Retinal pigment epithelial cell (primary cell): ENCODE data around the gene MDM4.

Experiments used
- DNase-seq: peaks from one replicate; pipeline ENCODE4 v3.0.0-alpha.2; 2010; ENCODE audit warnings: low read depth
- H3K4me3 ChIP-seq: 2 replicates; pipeline ENCODE4 v1.5.1; 2011; ENCODE audit warnings: mild to moderate bottlenecking, low read length, control low read depth, moderate library complexity
- TF ChIP-seq, protein P1 (sequence below): conservative IDR thresholded peaks from 2 replicates; pipeline ENCODE4 v1.5.1; 2011; ENCODE audit warnings: low read depth, low read length, control low read depth, inconsistent platforms

The MDM4 gene

DNA sequence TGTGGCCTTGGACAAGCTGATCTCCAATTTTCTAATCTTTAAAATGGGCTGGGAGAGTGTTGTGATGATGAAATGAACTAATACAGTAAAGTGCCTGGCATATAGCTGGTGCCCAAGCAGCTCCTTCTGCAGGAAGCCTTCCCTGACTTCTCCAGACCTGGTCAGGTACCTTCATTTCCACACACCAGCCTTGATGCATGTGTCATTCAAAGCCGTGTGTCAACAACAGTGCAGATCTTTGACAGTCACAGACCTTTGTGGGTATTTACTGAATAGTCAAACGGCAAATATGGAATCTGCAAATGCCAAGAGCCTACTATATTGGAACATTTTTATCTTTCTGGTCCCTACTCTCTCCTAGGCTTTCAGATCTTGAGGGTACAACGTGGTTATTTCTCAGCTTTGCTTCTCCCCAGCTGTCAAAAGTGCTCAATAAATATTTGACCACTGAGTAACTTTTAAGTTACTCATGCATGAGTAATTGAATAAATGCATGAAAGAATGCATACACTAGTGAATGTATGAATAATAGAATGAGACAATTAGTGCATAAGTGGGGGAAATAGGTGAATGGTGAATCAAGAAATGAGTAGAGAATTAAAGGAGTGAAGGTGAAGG lies 75.4 kb downstream of the MDM4 start:
- TF ChIP-seq, protein P1, sequence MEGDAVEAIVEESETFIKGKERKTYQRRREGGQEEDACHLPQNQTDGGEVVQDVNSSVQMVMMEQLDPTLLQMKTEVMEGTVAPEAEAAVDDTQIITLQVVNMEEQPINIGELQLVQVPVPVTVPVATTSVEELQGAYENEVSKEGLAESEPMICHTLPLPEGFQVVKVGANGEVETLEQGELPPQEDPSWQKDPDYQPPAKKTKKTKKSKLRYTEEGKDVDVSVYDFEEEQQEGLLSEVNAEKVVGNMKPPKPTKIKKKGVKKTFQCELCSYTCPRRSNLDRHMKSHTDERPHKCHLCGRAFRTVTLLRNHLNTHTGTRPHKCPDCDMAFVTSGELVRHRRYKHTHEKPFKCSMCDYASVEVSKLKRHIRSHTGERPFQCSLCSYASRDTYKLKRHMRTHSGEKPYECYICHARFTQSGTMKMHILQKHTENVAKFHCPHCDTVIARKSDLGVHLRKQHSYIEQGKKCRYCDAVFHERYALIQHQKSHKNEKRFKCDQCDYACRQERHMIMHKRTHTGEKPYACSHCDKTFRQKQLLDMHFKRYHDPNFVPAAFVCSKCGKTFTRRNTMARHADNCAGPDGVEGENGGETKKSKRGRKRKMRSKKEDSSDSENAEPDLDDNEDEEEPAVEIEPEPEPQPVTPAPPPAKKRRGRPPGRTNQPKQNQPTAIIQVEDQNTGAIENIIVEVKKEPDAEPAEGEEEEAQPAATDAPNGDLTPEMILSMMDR: no peak
- DNase-seq: no peak
- no peak overlapping the region for H3K4me3 ChIP-seq

DNA sequence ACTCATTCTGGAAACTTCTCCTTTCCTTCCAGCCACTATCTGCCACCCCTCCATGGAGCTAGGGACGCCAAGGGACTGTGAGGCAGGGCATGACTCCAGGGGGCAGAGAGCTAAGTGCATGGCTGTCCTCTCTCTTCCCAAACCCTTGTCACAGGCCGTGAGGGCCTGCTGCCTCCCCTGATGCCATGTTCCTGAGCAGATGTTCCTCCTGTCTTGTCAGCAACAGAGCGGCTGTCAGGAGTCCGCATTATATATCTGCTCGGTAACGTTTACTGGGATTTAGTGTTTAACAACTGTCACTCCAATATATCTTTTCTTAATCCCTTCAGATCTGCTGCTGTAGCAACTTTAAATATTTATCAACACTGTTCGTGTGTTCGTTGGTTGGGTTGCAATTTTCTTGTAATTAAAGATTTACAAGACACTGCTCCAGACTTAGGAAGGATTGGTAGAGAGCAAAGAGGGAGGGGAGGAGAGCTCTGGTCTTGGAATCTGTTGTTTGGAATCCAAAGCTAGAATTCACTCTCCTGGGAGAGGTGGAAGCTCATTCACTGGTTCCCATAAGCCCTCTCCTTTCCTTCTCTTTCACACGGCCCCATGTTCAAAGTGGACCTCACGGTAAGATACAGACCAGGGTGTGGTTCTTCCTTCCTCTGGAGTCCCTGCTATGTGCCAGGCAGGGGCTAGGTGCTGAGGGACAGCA lies 76.2 kb downstream of the MDM4 start:
- TF ChIP-seq, protein P1: no peak
- DNase-seq: no peak
- H3K4me3 ChIP-seq: no peak overlapping the region

DNA sequence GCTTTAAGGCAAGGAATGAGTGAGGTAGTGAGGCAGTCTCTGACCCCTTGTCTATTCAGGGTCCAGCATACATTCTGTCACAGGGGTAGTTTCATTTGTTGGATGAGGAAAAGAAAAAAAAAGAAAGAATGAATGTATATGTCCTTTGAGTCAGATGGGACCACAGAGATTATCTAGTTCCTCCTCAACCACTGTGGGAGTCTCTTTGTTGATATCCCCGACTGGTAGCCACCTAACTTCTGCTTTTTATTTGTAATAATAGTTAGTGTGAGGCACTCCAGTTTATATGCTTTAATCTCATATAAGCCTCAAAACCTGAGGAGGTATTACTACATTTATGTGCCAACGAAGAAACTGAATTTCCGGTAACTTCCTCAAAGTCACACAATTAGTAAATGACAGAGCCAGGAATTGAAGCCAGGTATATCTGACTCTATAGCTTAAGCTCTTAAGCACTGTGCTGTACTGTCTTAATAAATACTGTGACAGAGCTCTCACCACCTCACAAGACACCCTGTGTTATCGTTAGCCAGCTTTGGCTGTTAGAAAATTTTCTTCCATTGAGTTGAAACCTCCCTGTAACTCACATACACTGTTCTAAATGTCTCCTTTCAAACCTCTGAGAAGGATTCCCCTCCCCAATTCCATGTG lies 82.2 kb downstream of the MDM4 start:
- H3K4me3 ChIP-seq: no peak overlapping the region
- no peak for DNase-seq
- TF ChIP-seq, protein P1: no peak

DNA sequence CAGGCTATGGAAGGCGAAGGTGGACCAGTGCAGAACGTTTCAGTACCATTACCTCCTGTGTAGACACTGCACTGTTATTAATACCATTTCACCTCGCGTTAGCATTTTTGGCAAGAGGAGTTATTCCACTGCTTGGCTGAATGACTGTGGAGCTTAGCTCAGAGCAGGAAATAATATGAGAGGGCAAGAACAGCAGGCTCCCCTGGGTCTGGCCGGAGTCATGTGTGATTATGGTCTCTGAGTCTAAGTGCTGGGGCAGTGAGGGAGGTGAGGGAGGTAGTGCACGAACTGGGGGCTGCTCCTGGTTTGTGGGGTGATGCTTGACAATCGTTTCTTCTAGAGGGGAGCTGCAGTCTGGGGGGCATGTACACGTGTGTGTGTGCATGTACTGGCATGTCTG lies 82.9 kb downstream of the MDM4 start:
- TF ChIP-seq, protein P1: no peak
- no peak overlapping the region for H3K4me3 ChIP-seq
- no peak for DNase-seq

DNA sequence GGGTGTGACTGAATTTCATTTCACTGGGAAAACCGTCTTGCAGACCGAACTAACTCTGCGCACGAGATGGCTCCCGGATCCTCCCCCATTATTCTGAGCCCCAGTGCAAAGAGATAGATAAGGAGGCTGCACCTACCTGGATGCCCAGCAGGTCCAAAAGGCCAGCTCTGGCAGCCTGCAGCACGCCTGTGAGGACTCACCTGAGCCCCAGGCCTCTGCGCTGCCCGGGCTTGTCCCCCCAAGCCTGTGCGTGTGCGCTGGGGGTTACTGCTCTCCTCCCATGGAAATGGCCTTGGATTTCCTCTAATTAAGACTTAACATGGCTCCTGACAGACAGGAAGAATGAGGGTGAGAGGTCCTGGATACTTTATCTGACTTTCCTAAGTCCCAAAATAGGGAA lies 83.4 kb downstream of the MDM4 start:
- DNase-seq: no peak
- H3K4me3 ChIP-seq: no peak overlapping the region
- TF ChIP-seq, protein P1: no peak

DNA sequence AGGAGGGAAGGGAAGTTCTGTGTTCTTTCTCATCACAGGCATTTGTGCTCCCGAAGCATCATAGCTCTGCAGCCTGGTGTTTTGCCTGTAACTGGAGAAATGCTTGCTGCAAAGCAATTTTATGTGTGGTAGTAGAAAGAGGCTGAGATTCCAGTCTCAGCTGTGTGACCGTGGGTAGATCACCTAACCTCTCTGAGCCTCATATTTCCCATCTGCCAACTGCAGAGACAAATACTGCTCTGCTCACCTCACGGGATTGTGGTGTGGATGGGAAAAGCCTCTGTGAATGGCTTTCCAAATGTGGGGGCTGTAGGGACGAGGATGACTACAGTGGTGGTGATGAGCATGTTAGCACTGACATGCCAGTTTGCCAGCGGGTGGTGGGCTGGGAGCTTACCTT lies 84.0 kb downstream of the MDM4 start:
- DNase-seq: no peak
- no peak overlapping the region for H3K4me3 ChIP-seq
- TF ChIP-seq, protein P1: no peak

DNA sequence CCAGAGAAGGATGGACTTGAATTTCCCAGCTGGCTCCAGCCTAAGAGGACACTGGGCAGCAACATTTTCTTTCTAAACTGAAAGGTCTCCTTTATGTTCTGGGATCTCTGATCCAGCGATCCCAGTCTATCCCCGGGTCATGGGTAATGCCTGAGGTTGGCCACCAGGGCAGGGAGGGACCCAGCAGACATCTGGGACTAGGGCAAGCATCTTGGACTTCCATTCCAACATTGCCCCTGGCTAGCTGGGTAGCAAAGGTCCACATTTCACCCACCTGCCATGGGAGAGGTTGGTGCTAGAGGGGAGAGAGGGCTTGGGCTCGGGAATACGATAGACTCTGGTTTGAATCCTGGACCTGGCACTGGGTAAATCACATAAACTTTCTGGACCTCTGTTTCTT lies 84.8 kb downstream of the MDM4 start:
- TF ChIP-seq, protein P1: peak; percentile 33
- DNase-seq: no peak
- no peak overlapping the region for H3K4me3 ChIP-seq
